ENCODE measurements around the gene SIRPB2. TPM values are rescaled to one million over a fixed set of nuclear protein-coding genes. Genes with fewer than 3 reads are reported as not detected.

The SIRPB2 gene
- polyA plus RNA-seq, 1 donor (not counting 4 experiments of a cell fraction or from before 2014, with no cell fraction given): 1.6 TPM

- Histone ChIP-seq H3K79me2 (ENCODE audit: control insufficient read depth, insufficient read depth, low read length) (peaks cover 44% of the 10 kb centered on the region), H3K9me3 (ENCODE audit: control insufficient read depth, low read depth, low read length) (no peaks in the 10 kb centered on the region), H2AFZ (ENCODE audit: control insufficient read depth, low read length) (no peak overlapping the region), H3K9me1 (ENCODE audit: control insufficient read depth, extremely low read depth, insufficient read depth, low read length) (no peaks in the 10 kb centered on the region), H3K27ac (ENCODE audit: control insufficient read depth, insufficient read depth, low read length) (no peak overlapping the region), H3K27me3 (ENCODE audit: control insufficient read depth, extremely low read depth, insufficient read depth, low read length) (no peaks in the 10 kb centered on the region), H3K4me1 (ENCODE audit: control insufficient read depth, extremely low read depth, insufficient read depth, low read length) (peaks cover 3% of the 10 kb centered on the region), H4K20me1 (ENCODE audit: control insufficient read depth, extremely low read depth, insufficient read depth, low read length) (peaks cover 2% of the 10 kb centered on the region), H3K4me2 (ENCODE audit: control insufficient read depth, extremely low read depth, insufficient read depth, low read depth, low read length) (no peak overlapping the region), H3K4me3 (ENCODE audit: control insufficient read depth in 2 of 3, extremely low read depth in 1 of 3, insufficient read depth in 2 of 3, low read depth in 1 of 3, low read length in 3 of 3) (no peak overlapping the region), H3K36me3 (ENCODE audit: control insufficient read depth in 2 of 2, extremely low read depth in 1 of 2, insufficient read depth in 2 of 2, low read length in 2 of 2) (peaks cover 34 to 65% of the 10 kb centered on the region in 2 experiments), H3K9ac (ENCODE audit: control insufficient read depth, extremely low read depth, insufficient read depth, low read length) (no peak overlapping the region)
- FAIRE-seq (no peak), DNase-seq (ENCODE audit: low read depth, low spot score) (no peak)
- dilution Hi-C loops (cut with MboI; ENCODE audit: extremely low pct_ligation_motif_present, low sequenced_read_pairs): no loop called here
- no peak for TF ChIP-seq EZH2 (IDR thresholded peaks at IDR 0.05; ENCODE audit: low read length)
- TF ChIP-seq, protein P1, sequence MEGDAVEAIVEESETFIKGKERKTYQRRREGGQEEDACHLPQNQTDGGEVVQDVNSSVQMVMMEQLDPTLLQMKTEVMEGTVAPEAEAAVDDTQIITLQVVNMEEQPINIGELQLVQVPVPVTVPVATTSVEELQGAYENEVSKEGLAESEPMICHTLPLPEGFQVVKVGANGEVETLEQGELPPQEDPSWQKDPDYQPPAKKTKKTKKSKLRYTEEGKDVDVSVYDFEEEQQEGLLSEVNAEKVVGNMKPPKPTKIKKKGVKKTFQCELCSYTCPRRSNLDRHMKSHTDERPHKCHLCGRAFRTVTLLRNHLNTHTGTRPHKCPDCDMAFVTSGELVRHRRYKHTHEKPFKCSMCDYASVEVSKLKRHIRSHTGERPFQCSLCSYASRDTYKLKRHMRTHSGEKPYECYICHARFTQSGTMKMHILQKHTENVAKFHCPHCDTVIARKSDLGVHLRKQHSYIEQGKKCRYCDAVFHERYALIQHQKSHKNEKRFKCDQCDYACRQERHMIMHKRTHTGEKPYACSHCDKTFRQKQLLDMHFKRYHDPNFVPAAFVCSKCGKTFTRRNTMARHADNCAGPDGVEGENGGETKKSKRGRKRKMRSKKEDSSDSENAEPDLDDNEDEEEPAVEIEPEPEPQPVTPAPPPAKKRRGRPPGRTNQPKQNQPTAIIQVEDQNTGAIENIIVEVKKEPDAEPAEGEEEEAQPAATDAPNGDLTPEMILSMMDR (optimal IDR thresholded peaks at IDR 0.05 in 1 of 3, IDR thresholded peaks at IDR 0.05 in 1 of 3, conservative IDR thresholded peaks at IDR 0.05 in 1 of 3; ENCODE audit: extremely low read depth in 1 of 3, insufficient read depth in 2 of 3, low read length in 3 of 3): no peak
These were observed 33.2 kb downstream of the SIRPB2 start for GRCh38 chr20:1457992-1458391.

DNA sequence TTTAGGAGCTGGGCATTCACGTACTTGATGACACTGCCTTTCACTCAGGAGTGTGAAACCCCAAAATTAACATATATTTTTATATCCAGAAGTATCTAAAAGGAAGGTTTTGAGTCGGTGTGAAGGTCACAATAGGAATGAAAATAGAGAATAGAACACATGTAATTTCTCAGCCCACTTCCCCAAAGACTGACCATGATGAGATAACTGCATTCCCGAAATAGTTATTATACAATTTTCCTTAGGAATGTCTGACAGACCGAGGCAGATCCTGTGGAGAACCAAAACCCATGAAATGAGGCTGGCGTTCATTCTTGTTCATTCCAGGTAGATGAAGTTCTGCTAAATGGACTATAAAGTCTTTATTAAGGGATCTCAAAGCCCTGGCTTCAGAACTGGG lies 34.9 kb downstream of the SIRPB2 start:
- FAIRE-seq (no peak), DNase-seq (ENCODE audit: low read depth, low spot score) (no peak)
- TF ChIP-seq EZH2 (IDR thresholded peaks at IDR 0.05; ENCODE audit: low read length): no peak
- TF ChIP-seq, protein P1 (optimal IDR thresholded peaks at IDR 0.05 in 1 of 3, IDR thresholded peaks at IDR 0.05 in 1 of 3, conservative IDR thresholded peaks at IDR 0.05 in 1 of 3; ENCODE audit: extremely low read depth in 1 of 3, insufficient read depth in 2 of 3, low read length in 3 of 3): no peak
- Histone ChIP-seq H3K4me1 (ENCODE audit: control insufficient read depth, extremely low read depth, insufficient read depth, low read length) (peaks cover 3% of the 10 kb centered on the region), H2AFZ (ENCODE audit: control insufficient read depth, low read length) (no peak overlapping the region), H3K9me3 (ENCODE audit: control insufficient read depth, low read depth, low read length) (peaks cover 6% of the 10 kb centered on the region), H3K9ac (ENCODE audit: control insufficient read depth, extremely low read depth, insufficient read depth, low read length) (no peak overlapping the region), H3K27ac (ENCODE audit: control insufficient read depth, insufficient read depth, low read length) (no peak overlapping the region), H4K20me1 (ENCODE audit: control insufficient read depth, extremely low read depth, insufficient read depth, low read length) (no peaks in the 10 kb centered on the region), H3K36me3 (ENCODE audit: control insufficient read depth in 2 of 2, extremely low read depth in 1 of 2, insufficient read depth in 2 of 2, low read length in 2 of 2) (peaks cover 44 to 66% of the 10 kb centered on the region in 2 experiments), H3K79me2 (ENCODE audit: control insufficient read depth, insufficient read depth, low read length) (peaks cover 29% of the 10 kb centered on the region), H3K4me3 (ENCODE audit: control insufficient read depth in 2 of 3, extremely low read depth in 1 of 3, insufficient read depth in 2 of 3, low read depth in 1 of 3, low read length in 3 of 3) (no peak overlapping the region), H3K9me1 (ENCODE audit: control insufficient read depth, extremely low read depth, insufficient read depth, low read length) (no peaks in the 10 kb centered on the region), H3K27me3 (ENCODE audit: control insufficient read depth, extremely low read depth, insufficient read depth, low read length) (no peaks in the 10 kb centered on the region), H3K4me2 (ENCODE audit: control insufficient read depth, extremely low read depth, insufficient read depth, low read depth, low read length) (no peak overlapping the region)
- dilution Hi-C loops (cut with MboI; ENCODE audit: extremely low pct_ligation_motif_present, low sequenced_read_pairs): no loop called here

All from keratinocyte (primary cell).